ENCODE measurements around the gene BBS5.
"Not testable (repeated sequence)": the region's sequence is repeated elsewhere in the genome, so short reads cannot be mapped to it uniquely, and the experiment has no call there.

The BBS5 gene

GRCh38 chr2:169490834-169491233 lies 11.5 kb downstream of the BBS5 start:
- DNase-seq = no peak

- DNase-seq = no peak
These were observed 12.1 kb downstream of the BBS5 start for GRCh38 chr2:169491378-169491777.

- no peak for DNase-seq
These were observed 14.1 kb downstream of the BBS5 start for GRCh38 chr2:169493360-169493759.

- DNase-seq = no peak
These were observed 16.1 kb downstream of the BBS5 start for GRCh38 chr2:169495310-169495928.

GRCh38 chr2:169504651-169505050 lies 25.4 kb downstream of the BBS5 start:
- no peak for DNase-seq

DNA sequence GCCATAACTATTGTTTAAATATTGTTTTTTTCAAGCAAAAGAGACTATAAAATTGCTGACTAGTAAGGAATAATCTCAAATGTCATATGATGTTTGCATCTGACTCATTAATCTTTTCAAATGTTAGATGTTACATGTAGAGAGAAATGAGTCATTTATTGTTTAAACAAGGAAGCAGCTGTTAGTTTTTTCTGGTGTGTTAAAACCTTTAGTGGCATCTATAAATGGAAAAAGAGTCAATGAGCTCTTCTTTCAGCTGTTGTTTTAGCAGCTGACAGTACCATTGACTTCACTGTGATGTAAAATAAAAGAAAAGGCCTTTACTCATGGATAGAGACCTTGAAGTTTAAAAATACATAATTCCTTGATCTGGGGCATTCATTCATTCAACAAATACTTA lies 28.4 kb downstream of the BBS5 start:
- no peak for DNase-seq

DNA sequence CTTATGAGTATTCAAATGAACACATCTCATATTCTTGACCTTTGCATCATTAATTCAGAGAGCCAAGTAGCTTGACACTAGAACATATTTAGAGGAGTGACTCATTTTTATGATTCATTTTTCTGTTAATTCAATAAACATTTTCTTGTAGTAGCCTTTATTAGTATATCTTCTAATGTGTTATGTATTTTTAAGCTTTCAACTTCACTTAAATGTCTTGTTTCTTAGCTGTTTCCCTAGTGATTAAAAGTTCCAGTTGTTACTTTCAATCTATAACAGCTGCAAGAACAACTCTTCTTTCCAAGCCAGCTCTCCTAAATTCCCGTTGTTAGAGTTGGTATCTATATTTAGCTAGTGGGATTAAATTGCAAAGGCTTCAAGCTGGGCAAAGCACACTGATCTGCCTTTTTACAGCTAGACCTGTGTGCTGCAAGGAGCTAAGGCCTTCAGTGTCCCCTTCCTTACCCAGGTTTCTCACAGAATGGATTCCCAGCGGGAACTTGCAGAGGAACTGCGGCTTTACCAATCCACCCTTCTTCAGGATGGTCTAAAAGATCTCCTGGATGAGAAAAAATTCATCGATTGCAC lies 30.1 kb downstream of the BBS5 start, which contains the start of gene KLHL41:
Gene KLHL41 (plus strand): TSS at position 405 of the 588 bp plus-strand sequence. CDS start 77 bp downstream, at position 482.
- DNase-seq = no peak

DNA sequence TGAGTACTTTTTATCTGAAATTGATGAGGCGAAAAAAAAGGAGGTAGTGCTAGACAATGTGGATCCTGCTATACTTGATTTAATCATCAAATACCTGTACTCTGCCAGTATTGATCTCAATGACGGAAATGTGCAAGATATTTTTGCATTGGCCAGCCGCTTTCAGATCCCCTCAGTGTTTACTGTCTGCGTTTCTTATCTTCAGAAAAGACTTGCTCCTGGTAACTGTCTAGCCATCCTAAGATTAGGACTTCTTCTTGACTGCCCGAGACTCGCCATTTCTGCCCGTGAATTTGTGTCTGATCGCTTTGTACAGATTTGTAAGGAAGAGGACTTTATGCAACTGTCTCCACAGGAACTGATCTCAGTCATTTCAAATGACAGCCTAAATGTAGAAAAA lies 30.7 kb downstream of the BBS5 start:
- no peak for DNase-seq

- no peak for DNase-seq
These were observed 31.2 kb downstream of the BBS5 start for GRCh38 chr2:169510496-169510895.

- no peak for DNase-seq
These were observed 32.5 kb downstream of the BBS5 start for GRCh38 chr2:169511818-169512217.

GRCh38 chr2:169512525-169512924 lies 33.2 kb downstream of the BBS5 start:
- no peak for DNase-seq

DNA sequence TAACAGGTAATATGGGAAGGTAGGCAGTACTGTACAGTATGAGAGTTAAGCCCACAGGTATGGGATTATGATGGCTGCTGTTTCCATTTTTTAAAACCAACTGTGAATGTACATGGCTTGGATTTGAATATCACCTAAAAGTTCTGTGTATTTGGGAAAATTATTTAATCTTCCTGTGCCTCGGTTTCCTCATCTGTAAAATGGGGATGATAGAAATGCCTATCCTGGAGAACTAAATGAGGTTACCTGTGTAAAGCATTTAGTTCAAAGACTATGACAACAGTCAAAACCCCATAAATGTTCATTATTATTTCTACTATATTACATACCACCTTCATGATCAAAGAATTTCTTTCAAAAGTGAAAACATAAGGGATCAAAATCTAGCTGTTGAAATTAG lies 33.8 kb downstream of the BBS5 start:
- DNase-seq = no peak

- DNase-seq = no peak
These were observed 34.6 kb downstream of the BBS5 start for GRCh38 chr2:169513926-169514325.

DNA sequence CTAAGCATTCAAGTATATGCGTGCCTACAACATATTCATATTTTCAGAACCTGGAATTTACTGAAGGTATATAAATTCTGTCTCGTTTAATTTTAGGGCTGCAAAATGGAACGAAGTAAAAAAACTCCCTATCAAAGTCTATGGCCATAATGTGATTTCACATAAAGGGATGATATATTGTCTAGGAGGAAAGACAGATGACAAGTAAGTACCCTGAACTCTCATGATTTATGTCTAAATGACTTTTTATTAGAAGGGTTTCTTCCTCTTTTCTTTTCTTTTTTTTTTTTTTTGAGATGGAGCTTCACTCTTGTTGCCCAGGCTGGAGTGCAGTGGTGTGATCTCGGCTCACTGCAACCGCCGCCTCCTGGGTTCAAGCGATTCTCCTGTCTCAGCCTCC lies 35.5 kb downstream of the BBS5 start:
- DNase-seq = not testable (repeated sequence)

DNA sequence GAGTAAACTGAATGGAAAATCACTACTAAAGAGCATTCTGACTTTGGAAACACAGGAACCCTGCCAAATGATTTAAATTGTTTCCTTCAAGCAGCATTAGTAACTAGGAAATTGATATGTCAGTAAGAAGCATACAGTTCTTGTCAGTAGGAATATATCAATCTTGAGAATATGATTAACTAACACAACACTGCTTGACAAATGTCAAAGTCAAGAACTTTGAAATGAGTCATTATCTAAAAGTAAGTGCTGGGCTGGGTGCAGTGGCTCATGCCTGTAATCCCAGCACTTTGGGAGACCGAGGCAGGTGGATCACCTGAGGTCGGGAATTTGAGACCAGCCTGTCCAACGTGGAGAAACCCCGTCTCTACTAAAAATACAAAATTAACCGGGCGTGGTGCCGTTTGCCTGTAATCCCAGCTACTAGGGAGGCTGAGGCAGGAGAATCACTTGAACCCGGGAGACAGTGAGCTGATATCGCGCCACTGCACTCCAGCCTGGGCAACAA lies 37.2 kb downstream of the BBS5 start:
- DNase-seq = not testable (repeated sequence)

- no peak for DNase-seq
These were observed 41.6 kb downstream of the BBS5 start for GRCh38 chr2:169520896-169521295.

GRCh38 chr2:169523681-169524080 lies 44.4 kb downstream of the BBS5 start:
- no peak for DNase-seq

DNA sequence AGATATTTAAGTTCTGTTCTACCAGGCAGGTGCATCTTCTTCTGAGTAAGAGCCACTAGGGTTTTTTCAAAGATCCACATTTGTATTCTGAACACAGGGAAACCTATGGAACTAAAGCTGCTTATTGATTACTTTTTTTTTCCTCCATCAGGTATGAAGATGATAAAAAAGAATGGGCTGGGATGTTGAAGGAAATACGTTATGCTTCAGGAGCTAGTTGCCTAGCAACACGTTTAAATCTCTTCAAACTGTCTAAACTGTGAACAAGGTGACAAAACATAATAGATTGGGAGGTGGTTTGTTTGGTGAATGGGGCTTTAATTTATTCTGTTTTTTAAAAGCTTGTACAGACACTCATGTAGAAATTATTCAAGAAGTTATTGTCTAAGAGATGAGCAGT lies 46.1 kb downstream of the BBS5 start:
- DNase-seq = no peak

DNA sequence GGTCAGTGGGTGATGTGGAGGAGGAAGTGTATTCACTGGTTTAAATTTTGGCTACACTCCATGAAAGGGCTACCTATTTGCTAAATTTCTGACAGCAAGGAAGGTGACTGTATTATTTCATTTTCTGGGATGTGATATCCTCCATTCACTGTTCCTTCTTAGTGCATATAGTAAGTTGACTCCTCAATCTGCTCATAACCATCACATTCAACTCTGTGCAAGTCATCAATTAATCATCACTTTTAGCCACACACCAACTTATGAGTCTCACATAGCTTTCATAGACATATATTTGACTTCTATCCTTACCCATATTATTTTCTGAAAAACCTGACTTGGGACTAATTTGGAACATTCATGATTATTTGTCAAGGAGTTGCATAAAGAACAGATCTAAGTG lies 47.2 kb downstream of the BBS5 start:
- no peak for DNase-seq

DNA sequence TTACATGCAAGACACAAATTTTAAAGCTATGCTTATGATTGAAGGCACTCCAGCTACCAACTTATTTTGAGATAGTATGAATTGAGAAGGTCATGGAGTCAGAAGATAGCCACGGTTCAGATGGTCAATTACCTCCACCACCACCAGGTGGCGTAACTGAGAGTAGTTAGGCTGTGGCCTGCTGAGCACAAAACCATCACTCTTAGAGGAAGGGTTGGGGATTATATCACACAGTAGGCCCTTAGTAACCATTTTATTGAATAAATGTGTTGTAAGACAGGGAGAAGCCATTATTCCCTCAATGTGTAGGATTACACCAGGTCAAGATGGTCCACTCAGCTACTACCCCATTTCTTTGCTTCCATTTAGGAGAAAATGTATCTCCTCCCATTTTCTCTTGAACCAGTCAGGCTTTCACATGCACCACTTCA lies 49.0 kb downstream of the BBS5 start:
- DNase-seq = peak; percentile 54

GRCh38 chr2:169539460-169539859 lies 60.2 kb downstream of the BBS5 start:
- not testable (repeated sequence) for DNase-seq

DNA sequence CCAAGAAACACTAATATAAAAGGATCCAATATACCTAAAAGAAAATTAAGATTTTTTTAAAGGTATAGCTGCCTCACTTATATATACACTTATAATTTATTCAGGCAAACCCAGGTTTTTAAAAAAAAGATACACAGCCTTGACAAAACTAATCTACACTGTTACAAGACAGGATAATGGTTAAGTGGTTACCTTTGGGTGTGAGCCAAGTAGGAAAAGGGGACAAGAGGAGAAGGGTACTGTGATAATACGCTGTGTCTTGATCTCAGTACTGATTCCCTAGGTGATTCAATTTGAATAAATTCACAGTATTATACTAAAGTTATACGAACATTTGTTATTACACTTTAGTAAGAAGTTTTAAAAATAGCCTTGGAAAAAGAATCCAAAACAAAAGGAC lies 60.9 kb downstream of the BBS5 start:
- no peak for DNase-seq

DNA sequence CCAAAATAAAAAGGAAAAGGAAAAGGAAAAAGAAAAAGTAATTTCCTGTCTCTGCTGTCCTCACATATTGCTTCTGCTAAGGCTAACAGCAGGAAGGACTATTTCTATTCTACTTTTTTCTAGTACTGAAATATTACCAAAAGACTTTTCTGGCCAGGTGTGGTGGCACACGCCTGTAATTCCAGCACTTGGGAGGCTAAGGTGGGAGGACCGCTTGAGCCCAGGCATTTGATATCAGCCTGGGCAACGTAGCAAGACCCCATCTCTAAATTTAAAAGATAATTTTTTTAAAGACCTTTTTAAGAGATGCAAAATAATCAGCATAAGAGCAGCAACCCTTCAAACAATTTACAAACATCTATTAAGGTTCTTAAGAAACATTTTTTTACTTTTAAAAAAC lies 63.1 kb downstream of the BBS5 start:
- DNase-seq = no peak

DNA sequence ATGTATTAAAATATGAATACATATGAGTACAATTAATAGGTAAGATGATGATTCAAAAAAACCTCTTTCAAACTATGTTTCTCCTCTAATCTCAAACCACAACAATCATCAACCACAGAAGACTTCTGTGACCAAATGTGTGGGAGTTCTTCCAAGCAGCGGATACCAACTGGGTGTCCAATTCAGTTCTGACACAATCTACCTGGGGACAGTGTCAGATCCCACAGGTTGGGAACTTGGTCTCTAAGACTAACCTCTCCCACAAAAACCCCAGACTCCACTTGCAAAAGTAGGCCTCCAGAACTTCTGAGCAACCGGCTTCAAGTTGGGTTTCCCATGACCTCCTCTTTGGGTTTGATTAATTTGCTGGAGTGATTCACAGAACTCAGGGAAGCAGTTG lies 67.5 kb downstream of the BBS5 start:
- no peak for DNase-seq

Data from CD4-positive, alpha-beta T cell treated with Interleukin-15 for 1 hour (primary cell).